K562 (cell line): Measurements from ENCODE around the gene TMEM209. TPM values are rescaled to one million over a fixed set of nuclear protein-coding genes. Genes with fewer than 3 reads are reported as not detected.

Source experiments
- ARHGAP35 ChIP-seq: fragments of 450-650 bp; IDR thresholded peaks from 2 replicates; pipeline ENCODE4 v1.6.1; 2018; ENCODE audit not compliant: partially characterized antibody
- BHLHE40 ChIP-seq: IDR thresholded peaks from 2 replicates; pipeline ENCODE4 v1.6.1; 2011; ENCODE audit warnings: low read length, improper control_type of control experiment
- CEBPG ChIP-seq, 3 experiments: fragments of 200-800 bp in 1 of 3; sonication (Bioruptor generic) in 1 of 3; sonication (generic) in 1 of 3; formaldehyde crosslinking in 1 of 3; IDR thresholded peaks in 2 of 3; conservative IDR thresholded peaks in 1 of 3; 2 replicates each; pipeline versions ENCODE4 v1.6.1 to v1.8.0; 2016 to 2022; ENCODE audit warnings: missing compliant biosample characterization in 2 of 3, missing genetic modification characterization in 2 of 3, mild to moderate bottlenecking in 1 of 3, missing genetic modification reagents in 1 of 3
- CXXC5 ChIP-seq: fragments of 250-450 bp; sonication (Bioruptor Pico); IDR thresholded peaks from 2 replicates; pipeline ENCODE4 v1.8.0; 2022; ENCODE audit warnings: inconsistent platforms, mild to moderate bottlenecking, moderate library complexity
- KDM2B ChIP-seq: fragments of 250-450 bp; sonication (Bioruptor Pico); IDR thresholded peaks from 2 replicates; pipeline ENCODE4 v1.8.0; 2021; ENCODE audit warnings: mild to moderate bottlenecking, moderate library complexity
- POLR2G ChIP-seq: fragments of 200-400 bp; formaldehyde crosslinking; IDR thresholded peaks from 2 replicates; pipeline ENCODE4 v1.6.1; 2017; ENCODE audit warnings: low read depth, mild to moderate bottlenecking, antibody characterized with exemption, low read length, moderate library complexity
- STAT5B ChIP-seq: fragments of 250-450 bp; sonication (Bioruptor Pico); IDR thresholded peaks from 2 replicates; pipeline ENCODE4 v1.8.0; 2021; ENCODE audit warnings: mild to moderate bottlenecking, inconsistent platforms
- TAL1 ChIP-seq: fragments of 450-650 bp; IDR thresholded peaks from 2 replicates; pipeline ENCODE4 v1.6.1; 2016; ENCODE audit warnings: mild to moderate bottlenecking
- TEAD1 ChIP-seq, 2 experiments: fragments of 450-650 bp in 1 of 2; sonication (generic) in 1 of 2; formaldehyde crosslinking; IDR thresholded peaks; 2 replicates each; pipeline versions ENCODE4 v1.4.0 to v1.8.0; 2020 to 2022; ENCODE audit warnings: mild to moderate bottlenecking in 2 of 2, missing genetic modification reagents in 1 of 2
- ZNF232 ChIP-seq: sonication (generic); formaldehyde crosslinking; IDR thresholded peaks from 2 replicates; pipeline ENCODE4 v1.8.0; 2022; ENCODE audit warnings: mild to moderate bottlenecking, missing genetic modification reagents
- ZNF384 ChIP-seq: IDR thresholded peaks from 2 replicates; pipeline ENCODE4 v1.6.1; 2012; ENCODE audit warnings: low read depth, low read length, improper control_type of control experiment
- polyA plus RNA-seq, 8 experiments: library from polyadenylated mRNA; depleted of rRNA in 4 of 8; stranded (reverse) in 5 of 8; unstranded in 3 of 8; fragments of >200 nt; fragmentation: Nextera tagmentation in 2 of 8; fragmentation: Illumina TruSeq in 1 of 8; extraction: Ambion mirVana in 2 of 8; extraction: Trizol in 1 of 8; gene quantifications; 2 replicates each; pipeline versions ENCODE4 v1.2.1 to v1.2.3, GENCODE V29; 2011 to 2014; ENCODE audit warnings: inconsistent platforms in 1 of 8, missing spikeins in 1 of 8
- total RNA-seq, 7 experiments: library from RNA; depleted of rRNA in 6 of 7; stranded (reverse); fragments of >200 nt in 6 of 7; fragmentation: Illumina TruSeq in 2 of 7; extraction: Trizol in 2 of 7; gene quantifications; 2 replicates each; pipeline versions ENCODE4 v1.2.1 to v1.2.3, GENCODE V29; 2011 to 2021; ENCODE audit warnings: low replicate concordance in 1 of 7
- TF ChIP-seq, protein P1 (sequence below): fragments of 450-650 bp; IDR thresholded peaks from 2 replicates; pipeline ENCODE4 v1.6.1; 2018; ENCODE audit not compliant: partially characterized antibody
- TF ChIP-seq, protein P2 (sequence below), 2 experiments: fragments of 200-800 bp in 1 of 2; sonication (Bioruptor generic) in 1 of 2; sonication (generic) in 1 of 2; formaldehyde crosslinking in 1 of 2; IDR thresholded peaks in 1 of 2; conservative IDR thresholded peaks in 1 of 2; 2 replicates each; pipeline versions ENCODE4 v1.5.0 to v1.6.1; 2016 to 2020; ENCODE audit warnings: missing compliant biosample characterization in 1 of 2, missing genetic modification characterization in 1 of 2, missing genetic modification reagents in 1 of 2
- TF ChIP-seq, protein P3 (sequence below), 2 experiments: fragments of 150-350 bp in 1 of 2; IDR thresholded peaks; 2 replicates each; pipeline ENCODE4 v1.6.1; 2012 to 2016; ENCODE audit warnings: low read depth in 2 of 2, low read length in 2 of 2, mild to moderate bottlenecking in 1 of 2, moderate library complexity in 1 of 2
- TF ChIP-seq, protein P4 (sequence below): fragments of 450-650 bp; IDR thresholded peaks from 2 replicates; pipeline ENCODE4 v1.6.1; 2016; ENCODE audit warnings: antibody characterized with exemption

Gene TMEM209
- total and polyA plus RNA-seq, 9 of the 15 experiments (the other 6 are each of a cell fraction or from before 2014, with no cell fraction given) = 36.8 to 116 (median 76.6) TPM

DNA sequence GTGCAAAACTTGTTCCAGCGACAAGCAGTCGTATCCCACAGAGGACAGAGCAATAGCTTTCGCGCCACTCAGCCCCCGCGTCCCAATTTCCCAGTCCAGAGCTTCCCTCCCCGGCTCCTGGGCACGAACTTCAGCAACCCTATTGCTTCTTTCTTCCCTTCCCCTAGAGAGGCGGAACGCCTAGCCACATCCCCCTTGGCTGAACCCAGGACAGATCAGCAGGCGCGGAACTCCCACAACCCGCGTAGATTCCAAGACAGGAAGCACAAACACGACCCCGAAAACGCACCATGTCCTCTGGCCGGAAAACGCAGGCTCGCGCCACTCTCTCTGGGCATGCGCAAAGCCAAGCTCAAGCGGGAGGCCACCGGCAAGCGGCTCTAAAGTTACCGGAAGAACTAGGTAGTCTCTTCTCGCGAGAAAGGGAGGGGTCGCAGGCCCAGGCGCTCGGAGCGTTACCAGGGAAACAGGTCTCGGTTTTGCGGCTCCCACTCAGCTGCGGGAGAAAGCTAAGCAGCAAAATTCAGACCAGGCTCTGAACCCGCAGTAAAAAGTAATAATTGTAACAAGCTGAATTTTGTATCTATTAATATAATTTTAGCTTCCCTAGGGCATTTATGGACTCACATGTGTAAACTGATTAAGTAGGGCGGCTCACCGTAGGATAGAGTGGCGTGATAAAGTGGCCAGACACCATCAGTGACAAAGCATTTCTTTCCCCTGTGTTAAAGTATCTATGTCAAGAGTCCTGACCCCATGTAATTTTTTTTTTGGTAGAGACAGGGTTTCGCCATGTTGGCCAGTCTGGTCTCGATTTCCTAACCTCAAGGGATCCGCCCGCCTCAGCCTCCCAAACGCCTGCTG lies at the start of gene TMEM209 (continued):
- peak; percentile 98 for TF ChIP-seq POLR2G
- TF ChIP-seq, protein P1, sequence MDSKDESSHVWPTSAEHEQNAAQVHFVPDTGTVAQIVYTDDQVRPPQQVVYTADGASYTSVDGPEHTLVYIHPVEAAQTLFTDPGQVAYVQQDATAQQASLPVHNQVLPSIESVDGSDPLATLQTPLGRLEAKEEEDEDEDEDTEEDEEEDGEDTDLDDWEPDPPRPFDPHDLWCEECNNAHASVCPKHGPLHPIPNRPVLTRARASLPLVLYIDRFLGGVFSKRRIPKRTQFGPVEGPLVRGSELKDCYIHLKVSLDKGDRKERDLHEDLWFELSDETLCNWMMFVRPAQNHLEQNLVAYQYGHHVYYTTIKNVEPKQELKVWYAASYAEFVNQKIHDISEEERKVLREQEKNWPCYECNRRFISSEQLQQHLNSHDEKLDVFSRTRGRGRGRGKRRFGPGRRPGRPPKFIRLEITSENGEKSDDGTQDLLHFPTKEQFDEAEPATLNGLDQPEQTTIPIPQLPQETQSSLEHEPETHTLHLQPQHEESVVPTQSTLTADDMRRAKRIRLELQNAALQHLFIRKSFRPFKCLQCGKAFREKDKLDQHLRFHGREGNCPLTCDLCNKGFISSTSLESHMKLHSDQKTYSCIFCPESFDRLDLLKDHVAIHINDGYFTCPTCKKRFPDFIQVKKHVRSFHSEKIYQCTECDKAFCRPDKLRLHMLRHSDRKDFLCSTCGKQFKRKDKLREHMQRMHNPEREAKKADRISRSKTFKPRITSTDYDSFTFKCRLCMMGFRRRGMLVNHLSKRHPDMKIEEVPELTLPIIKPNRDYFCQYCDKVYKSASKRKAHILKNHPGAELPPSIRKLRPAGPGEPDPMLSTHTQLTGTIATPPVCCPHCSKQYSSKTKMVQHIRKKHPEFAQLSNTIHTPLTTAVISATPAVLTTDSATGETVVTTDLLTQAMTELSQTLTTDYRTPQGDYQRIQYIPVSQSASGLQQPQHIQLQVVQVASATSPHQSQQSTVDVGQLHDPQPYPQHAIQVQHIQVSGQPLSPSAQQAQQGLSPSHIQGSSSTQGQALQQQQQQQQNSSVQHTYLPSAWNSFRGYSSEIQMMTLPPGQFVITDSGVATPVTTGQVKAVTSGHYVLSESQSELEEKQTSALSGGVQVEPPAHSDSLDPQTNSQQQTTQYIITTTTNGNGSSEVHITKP = no peak
- TF ChIP-seq, protein P2, sequence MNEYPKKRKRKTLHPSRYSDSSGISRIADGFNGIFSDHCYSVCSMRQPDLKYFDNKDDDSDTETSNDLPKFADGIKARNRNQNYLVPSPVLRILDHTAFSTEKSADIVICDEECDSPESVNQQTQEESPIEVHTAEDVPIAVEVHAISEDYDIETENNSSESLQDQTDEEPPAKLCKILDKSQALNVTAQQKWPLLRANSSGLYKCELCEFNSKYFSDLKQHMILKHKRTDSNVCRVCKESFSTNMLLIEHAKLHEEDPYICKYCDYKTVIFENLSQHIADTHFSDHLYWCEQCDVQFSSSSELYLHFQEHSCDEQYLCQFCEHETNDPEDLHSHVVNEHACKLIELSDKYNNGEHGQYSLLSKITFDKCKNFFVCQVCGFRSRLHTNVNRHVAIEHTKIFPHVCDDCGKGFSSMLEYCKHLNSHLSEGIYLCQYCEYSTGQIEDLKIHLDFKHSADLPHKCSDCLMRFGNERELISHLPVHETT (CRISPR knock-in tag; conservative IDR thresholded peaks at IDR 0.05 in 1 of 2, IDR thresholded peaks at IDR 0.05 in 1 of 2) = peak in 1 of 2 experiments; percentile 89; a peak in 2 of 4 replicates
- TF ChIP-seq ZNF232 (CRISPR knock-in tag) = no peak
- TF ChIP-seq, protein P3, sequence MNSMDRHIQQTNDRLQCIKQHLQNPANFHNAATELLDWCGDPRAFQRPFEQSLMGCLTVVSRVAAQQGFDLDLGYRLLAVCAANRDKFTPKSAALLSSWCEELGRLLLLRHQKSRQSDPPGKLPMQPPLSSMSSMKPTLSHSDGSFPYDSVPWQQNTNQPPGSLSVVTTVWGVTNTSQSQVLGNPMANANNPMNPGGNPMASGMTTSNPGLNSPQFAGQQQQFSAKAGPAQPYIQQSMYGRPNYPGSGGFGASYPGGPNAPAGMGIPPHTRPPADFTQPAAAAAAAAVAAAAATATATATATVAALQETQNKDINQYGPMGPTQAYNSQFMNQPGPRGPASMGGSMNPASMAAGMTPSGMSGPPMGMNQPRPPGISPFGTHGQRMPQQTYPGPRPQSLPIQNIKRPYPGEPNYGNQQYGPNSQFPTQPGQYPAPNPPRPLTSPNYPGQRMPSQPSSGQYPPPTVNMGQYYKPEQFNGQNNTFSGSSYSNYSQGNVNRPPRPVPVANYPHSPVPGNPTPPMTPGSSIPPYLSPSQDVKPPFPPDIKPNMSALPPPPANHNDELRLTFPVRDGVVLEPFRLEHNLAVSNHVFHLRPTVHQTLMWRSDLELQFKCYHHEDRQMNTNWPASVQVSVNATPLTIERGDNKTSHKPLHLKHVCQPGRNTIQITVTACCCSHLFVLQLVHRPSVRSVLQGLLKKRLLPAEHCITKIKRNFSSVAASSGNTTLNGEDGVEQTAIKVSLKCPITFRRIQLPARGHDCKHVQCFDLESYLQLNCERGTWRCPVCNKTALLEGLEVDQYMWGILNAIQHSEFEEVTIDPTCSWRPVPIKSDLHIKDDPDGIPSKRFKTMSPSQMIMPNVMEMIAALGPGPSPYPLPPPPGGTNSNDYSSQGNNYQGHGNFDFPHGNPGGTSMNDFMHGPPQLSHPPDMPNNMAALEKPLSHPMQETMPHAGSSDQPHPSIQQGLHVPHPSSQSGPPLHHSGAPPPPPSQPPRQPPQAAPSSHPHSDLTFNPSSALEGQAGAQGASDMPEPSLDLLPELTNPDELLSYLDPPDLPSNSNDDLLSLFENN (IDR thresholded peaks at IDR 0.05; ENCODE audit: low read depth in 2 of 2, low read length in 2 of 2) = peak in 1 of 2 experiments; percentile 77; a peak in 1 of 4 replicates
- TF ChIP-seq, protein P4, sequence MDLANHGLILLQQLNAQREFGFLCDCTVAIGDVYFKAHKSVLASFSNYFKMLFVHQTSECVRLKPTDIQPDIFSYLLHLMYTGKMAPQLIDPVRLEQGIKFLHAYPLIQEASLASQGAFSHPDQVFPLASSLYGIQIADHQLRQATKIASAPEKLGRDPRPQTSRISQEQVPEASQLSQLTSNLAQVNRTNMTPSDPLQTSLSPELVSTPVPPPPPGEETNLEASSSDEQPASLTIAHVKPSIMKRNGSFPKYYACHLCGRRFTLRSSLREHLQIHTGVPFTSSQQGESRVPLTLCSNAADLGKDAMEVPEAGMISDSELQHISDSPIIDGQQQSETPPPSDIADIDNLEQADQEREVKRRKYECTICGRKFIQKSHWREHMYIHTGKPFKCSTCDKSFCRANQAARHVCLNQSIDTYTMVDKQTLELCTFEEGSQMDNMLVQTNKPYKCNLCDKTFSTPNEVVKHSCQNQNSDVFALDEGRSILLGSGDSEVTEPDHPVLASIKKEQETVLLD = peak; percentile 98
- no peak for TF ChIP-seq TAL1
- peak in 1 of 2 experiments; percentile 45; a peak in 3 of 4 replicates for TF ChIP-seq TEAD1 (CRISPR knock-in tag; IDR thresholded peaks at IDR 0.05)
- 0 out of 2 replicates have a peak, but pooled peaks have one; percentile 49 for TF ChIP-seq BHLHE40
- TF ChIP-seq STAT5B (CRISPR knock-in tag) = no peak
- peak; percentile 81 for TF ChIP-seq ZNF384
- no peak for TF ChIP-seq KDM2B (CRISPR knock-in tag)
- peak; percentile 80 for TF ChIP-seq CXXC5 (CRISPR knock-in tag)
- 0 out of 2 replicates have a peak, but pooled peaks have one; percentile 16 for TF ChIP-seq CEBPG (CRISPR knock-in tag; IDR thresholded peaks at IDR 0.05)
- TF ChIP-seq CEBPG (tag; conservative IDR thresholded peaks at IDR 0.05 in 1 of 2, IDR thresholded peaks at IDR 0.05 in 1 of 2) = peak in 1 of 2 experiments; percentile 67; a peak in 2 of 4 replicates
- peak; percentile 99 for TF ChIP-seq ARHGAP35
